CD4-positive, alpha-beta T cell treated with Interleukin-4 for 4 hours (primary cell): ENCODE data around the gene SH3BP5L.
"Not testable (repeated sequence)": the region's sequence is repeated elsewhere in the genome, so short reads cannot be mapped to it uniquely, and the experiment has no call there.

ENCODE experiments used
- DNase-seq: peaks from one replicate; pipeline ENCODE4 v3.0.0-alpha.2; 2020

SH3BP5L gene

GRCh38 chr1:248808876-248809275 is 16.8 kb downstream of the SH3BP5L start:
- no peak for DNase-seq

GRCh38 chr1:248807067-248807737 is 18.5 kb downstream of the SH3BP5L start:
- DNase-seq: peak; percentile 32

- DNase-seq: no peak
Observed at GRCh38 chr1:248805876-248806275, 19.8 kb downstream of the SH3BP5L start.

GRCh38 chr1:248804771-248805681 is 20.7 kb downstream of the SH3BP5L start:
- DNase-seq: no peak

- DNase-seq: not testable (repeated sequence)
Observed at GRCh38 chr1:248803501-248803900, 22.2 kb downstream of the SH3BP5L start.

- no peak for DNase-seq
Observed at GRCh38 chr1:248802454-248802853, 23.3 kb downstream of the SH3BP5L start.

GRCh38 chr1:248800459-248800858 is 25.3 kb downstream of the SH3BP5L start:
- DNase-seq: no peak

- DNase-seq: no peak
Observed at GRCh38 chr1:248798791-248799190, 26.9 kb downstream of the SH3BP5L start.

GRCh38 chr1:248794663-248795062 is 31.1 kb downstream of the SH3BP5L start:
- DNase-seq: not testable (repeated sequence)

- DNase-seq: no peak
Observed at GRCh38 chr1:248793592-248793991, 32.1 kb downstream of the SH3BP5L start.

GRCh38 chr1:248792342-248792741 is 33.4 kb downstream of the SH3BP5L start:
- no peak for DNase-seq

- DNase-seq: no peak
Observed at GRCh38 chr1:248791010-248791409, 34.7 kb downstream of the SH3BP5L start.

- DNase-seq: no peak
Observed at GRCh38 chr1:248790456-248790855, 35.3 kb downstream of the SH3BP5L start.

- DNase-seq: not testable (repeated sequence)
Observed at GRCh38 chr1:248789337-248789736, 36.4 kb downstream of the SH3BP5L start.

GRCh38 chr1:248788327-248788726 is 37.4 kb downstream of the SH3BP5L start:
- DNase-seq: no peak

- DNase-seq: no peak
Observed at GRCh38 chr1:248787430-248787829, 38.3 kb downstream of the SH3BP5L start.

GRCh38 chr1:248786156-248786555 is 39.6 kb downstream of the SH3BP5L start:
- DNase-seq: no peak

- no peak for DNase-seq
Observed at GRCh38 chr1:248783367-248783766, 42.3 kb downstream of the SH3BP5L start.

GRCh38 chr1:248782416-248783141 is 43.1 kb downstream of the SH3BP5L start:
- no peak for DNase-seq

GRCh38 chr1:248779350-248779749 is 46.4 kb downstream of the SH3BP5L start:
- DNase-seq: no peak

- no peak for DNase-seq
Observed at GRCh38 chr1:248778906-248779305, 46.8 kb downstream of the SH3BP5L start.

GRCh38 chr1:248776991-248777390 is 48.7 kb downstream of the SH3BP5L start:
- no peak for DNase-seq

GRCh38 chr1:248775441-248775840 is 50.3 kb downstream of the SH3BP5L start:
- no peak for DNase-seq
